Neural cell (in vitro differentiated cells): ENCODE results near the gene CFAP45.
"Not testable (repeated sequence)": the region's sequence is repeated elsewhere in the genome, so short reads cannot be mapped to it uniquely, and the experiment has no call there.

Source experiments
- EP300 ChIP-seq: fragments of 450-650 bp; conservative IDR thresholded peaks from 2 replicates; pipeline ENCODE4 v1.6.1; 2014; ENCODE audit warnings: antibody characterized with exemption, mild to moderate bottlenecking, moderate library complexity; ENCODE audit not compliant: poor library complexity, severe bottlenecking
- EZH2 ChIP-seq: fragments of 200-600, 300-800 bp; shearing (Covaris generic), sonication (generic); IDR thresholded peaks from 2 replicates; pipeline ENCODE4 v1.6.1; 2014; ENCODE audit warnings: antibody characterized with exemption, low read length, borderline replicate concordance, mild to moderate bottlenecking; ENCODE audit not compliant: insufficient read depth, poor library complexity, severe bottlenecking
- MXI1 ChIP-seq: fragments of 450-650 bp; conservative IDR thresholded peaks from 2 replicates; pipeline ENCODE4 v1.6.1; 2014; ENCODE audit warnings: antibody characterized with exemption, mild to moderate bottlenecking; ENCODE audit not compliant: poor library complexity, severe bottlenecking
- POLR2AphosphoS5 ChIP-seq: IDR thresholded peaks from 2 replicates; pipeline ENCODE4 v1.6.1; 2012
- RAD21 ChIP-seq: fragments of 450-650 bp; conservative IDR thresholded peaks from 2 replicates; pipeline ENCODE4 v1.6.1; 2014; ENCODE audit warnings: antibody characterized with exemption, mild to moderate bottlenecking, moderate library complexity
- SMC3 ChIP-seq: fragments of 450-650 bp; conservative IDR thresholded peaks from 2 replicates; pipeline ENCODE4 v1.6.1; 2014; ENCODE audit warnings: antibody characterized with exemption, mild to moderate bottlenecking, moderate library complexity; ENCODE audit not compliant: poor library complexity
- TAF1 ChIP-seq: IDR thresholded peaks from 2 replicates; pipeline ENCODE4 v1.6.1; 2012; ENCODE audit warnings: low read depth
- TF ChIP-seq, protein P1 (sequence below): fragments of 450-650 bp; IDR thresholded peaks from 2 replicates; pipeline ENCODE4 v1.5.1; 2014; ENCODE audit warnings: antibody characterized with exemption, mild to moderate bottlenecking, moderate library complexity; ENCODE audit not compliant: poor library complexity, severe bottlenecking
- TF ChIP-seq, protein P2 (sequence below): IDR thresholded peaks from 2 replicates; pipeline ENCODE4 v1.6.1; 2012; ENCODE audit warnings: borderline replicate concordance

DNA sequence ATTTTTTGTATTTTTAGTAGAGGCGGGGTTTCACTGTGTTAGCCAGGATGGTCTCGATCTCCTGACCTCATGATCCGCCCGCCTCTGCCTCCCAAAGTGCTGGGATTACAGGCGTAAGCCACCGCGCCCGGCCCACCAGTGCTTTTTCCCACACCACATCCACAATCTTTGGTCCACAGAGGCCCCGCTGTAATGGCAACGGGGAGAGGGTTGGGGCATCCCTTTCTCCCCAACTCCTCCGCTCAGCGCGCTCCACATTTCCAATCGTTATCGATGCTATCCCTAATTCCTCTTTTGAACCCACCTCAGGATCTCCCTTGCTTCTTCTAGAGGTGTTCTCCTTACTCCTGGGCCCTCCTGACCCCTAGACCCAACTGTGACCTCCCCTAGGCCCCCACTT lies 331 bp downstream of the CFAP45 start:
- TF ChIP-seq, protein P1, sequence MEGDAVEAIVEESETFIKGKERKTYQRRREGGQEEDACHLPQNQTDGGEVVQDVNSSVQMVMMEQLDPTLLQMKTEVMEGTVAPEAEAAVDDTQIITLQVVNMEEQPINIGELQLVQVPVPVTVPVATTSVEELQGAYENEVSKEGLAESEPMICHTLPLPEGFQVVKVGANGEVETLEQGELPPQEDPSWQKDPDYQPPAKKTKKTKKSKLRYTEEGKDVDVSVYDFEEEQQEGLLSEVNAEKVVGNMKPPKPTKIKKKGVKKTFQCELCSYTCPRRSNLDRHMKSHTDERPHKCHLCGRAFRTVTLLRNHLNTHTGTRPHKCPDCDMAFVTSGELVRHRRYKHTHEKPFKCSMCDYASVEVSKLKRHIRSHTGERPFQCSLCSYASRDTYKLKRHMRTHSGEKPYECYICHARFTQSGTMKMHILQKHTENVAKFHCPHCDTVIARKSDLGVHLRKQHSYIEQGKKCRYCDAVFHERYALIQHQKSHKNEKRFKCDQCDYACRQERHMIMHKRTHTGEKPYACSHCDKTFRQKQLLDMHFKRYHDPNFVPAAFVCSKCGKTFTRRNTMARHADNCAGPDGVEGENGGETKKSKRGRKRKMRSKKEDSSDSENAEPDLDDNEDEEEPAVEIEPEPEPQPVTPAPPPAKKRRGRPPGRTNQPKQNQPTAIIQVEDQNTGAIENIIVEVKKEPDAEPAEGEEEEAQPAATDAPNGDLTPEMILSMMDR = not testable (repeated sequence)
- TF ChIP-seq EP300, POLR2AphosphoS5, EZH2, SMC3, TAF1, MXI1, RAD21: not testable (repeated sequence)
- TF ChIP-seq, protein P2, sequence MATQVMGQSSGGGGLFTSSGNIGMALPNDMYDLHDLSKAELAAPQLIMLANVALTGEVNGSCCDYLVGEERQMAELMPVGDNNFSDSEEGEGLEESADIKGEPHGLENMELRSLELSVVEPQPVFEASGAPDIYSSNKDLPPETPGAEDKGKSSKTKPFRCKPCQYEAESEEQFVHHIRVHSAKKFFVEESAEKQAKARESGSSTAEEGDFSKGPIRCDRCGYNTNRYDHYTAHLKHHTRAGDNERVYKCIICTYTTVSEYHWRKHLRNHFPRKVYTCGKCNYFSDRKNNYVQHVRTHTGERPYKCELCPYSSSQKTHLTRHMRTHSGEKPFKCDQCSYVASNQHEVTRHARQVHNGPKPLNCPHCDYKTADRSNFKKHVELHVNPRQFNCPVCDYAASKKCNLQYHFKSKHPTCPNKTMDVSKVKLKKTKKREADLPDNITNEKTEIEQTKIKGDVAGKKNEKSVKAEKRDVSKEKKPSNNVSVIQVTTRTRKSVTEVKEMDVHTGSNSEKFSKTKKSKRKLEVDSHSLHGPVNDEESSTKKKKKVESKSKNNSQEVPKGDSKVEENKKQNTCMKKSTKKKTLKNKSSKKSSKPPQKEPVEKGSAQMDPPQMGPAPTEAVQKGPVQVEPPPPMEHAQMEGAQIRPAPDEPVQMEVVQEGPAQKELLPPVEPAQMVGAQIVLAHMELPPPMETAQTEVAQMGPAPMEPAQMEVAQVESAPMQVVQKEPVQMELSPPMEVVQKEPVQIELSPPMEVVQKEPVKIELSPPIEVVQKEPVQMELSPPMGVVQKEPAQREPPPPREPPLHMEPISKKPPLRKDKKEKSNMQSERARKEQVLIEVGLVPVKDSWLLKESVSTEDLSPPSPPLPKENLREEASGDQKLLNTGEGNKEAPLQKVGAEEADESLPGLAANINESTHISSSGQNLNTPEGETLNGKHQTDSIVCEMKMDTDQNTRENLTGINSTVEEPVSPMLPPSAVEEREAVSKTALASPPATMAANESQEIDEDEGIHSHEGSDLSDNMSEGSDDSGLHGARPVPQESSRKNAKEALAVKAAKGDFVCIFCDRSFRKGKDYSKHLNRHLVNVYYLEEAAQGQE = not testable (repeated sequence)
